MCF 10A (cell line): ENCODE data around the gene DPT. TPM values are rescaled to one million over a fixed set of nuclear protein-coding genes. Genes with fewer than 3 reads are reported as not detected.

Source experiments
- BruUV-seq: library from RNA; stranded (reverse); fragments of 400-500 nt; replicated peaks from 2 replicates; lab custom pipeline; 2021; lab: Mats Ljungman, UMichigan
- CTCF ChIA-PET: fragments of 300-600 bp; sonication (Branson Sonifier 250); formaldehyde crosslinking; extraction: SDS; loops from one replicate; lab custom pipeline; 2021; ENCODE audit warnings: antibody characterized with exemption, inconsistent platforms; lab: Yijun Ruan, JAX
- POLR2A ChIA-PET: fragments of 300-600, 350-650 bp; sonication (Branson Sonifier 250); formaldehyde crosslinking; extraction: SDS; loops from one replicate; lab custom pipeline; 2020; ENCODE audit warnings: antibody characterized with exemption, inconsistent platforms; lab: Yijun Ruan, JAX
- DNase-seq: peaks from one replicate; pipeline ENCODE4 v3.0.0-alpha.2; 2018; ENCODE audit not compliant: unreplicated experiment
- H3K27ac Mint-ChIP-seq: one replicate; pipeline ENCODE4 v1.8.0; 2022; ENCODE audit warnings: mild to moderate bottlenecking, low read depth, mixed read lengths; ENCODE audit not compliant: unreplicated experiment
- H3K27me3 Mint-ChIP-seq: one replicate; pipeline ENCODE4 v1.8.0; 2022; ENCODE audit warnings: mixed read lengths; ENCODE audit not compliant: insufficient read depth, unreplicated experiment
- H3K36me3 Mint-ChIP-seq: one replicate; pipeline ENCODE4 v1.8.0; 2022; ENCODE audit warnings: mild to moderate bottlenecking, moderate library complexity, mixed read lengths; ENCODE audit not compliant: insufficient read depth, unreplicated experiment
- H3K4me1 Mint-ChIP-seq: one replicate; pipeline ENCODE4 v1.8.0; 2022; ENCODE audit warnings: mixed read lengths; ENCODE audit not compliant: insufficient read depth, unreplicated experiment
- H3K4me3 Mint-ChIP-seq: one replicate; pipeline ENCODE4 v1.8.0; 2022; ENCODE audit warnings: mild to moderate bottlenecking, moderate library complexity, mixed read lengths; ENCODE audit not compliant: unreplicated experiment
- H3K9me3 Mint-ChIP-seq: one replicate; pipeline ENCODE4 v1.8.0; 2022; ENCODE audit warnings: mixed read lengths; ENCODE audit not compliant: unreplicated experiment
- intact Hi-C: fragments of 100-400 bp; cut with micrococcal nuclease; formaldehyde crosslinking; loops from 2 replicates; pipeline ENCODE4 v1.14.1; 2022
- total RNA-seq: library from RNA; stranded (reverse); gene quantifications from 2 replicates; pipeline ENCODE4 v1.2.3, GENCODE V29; 2022
- TF ChIP-seq, protein P1 (sequence below): fragments of 200-600 bp; IDR thresholded peaks from one replicate; pipeline ENCODE4 v1.8.0; 2022; ENCODE audit warnings: antibody characterized with exemption, mild to moderate bottlenecking; ENCODE audit not compliant: unreplicated experiment

Gene DPT
- total RNA-seq, 1 experiment from 2014 or later = 1.9 TPM

DNA sequence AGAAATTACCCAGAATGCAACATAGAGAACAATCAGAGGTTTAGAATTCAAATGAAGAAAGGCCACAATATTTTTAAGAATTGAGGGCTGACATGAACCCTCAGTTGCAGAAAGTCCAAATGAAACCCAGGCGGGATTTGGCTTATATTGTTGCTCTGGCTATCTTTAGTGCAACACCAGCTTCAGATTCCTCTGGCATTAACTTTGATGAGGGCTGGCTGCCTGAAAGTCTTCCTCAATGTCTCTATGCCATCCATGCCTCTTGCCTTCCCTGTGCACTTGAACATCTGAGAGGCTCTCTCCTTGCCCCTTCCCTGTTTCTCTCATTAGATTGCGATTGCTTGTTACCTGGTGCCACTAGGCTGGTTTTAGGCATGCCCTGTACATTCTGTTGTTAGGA, 31.2 kb upstream of the DPT start:
- no TSS peak for BruUV-seq
- no peak overlapping the region for H3K27ac Mint-ChIP-seq
- TF ChIP-seq, protein P1, sequence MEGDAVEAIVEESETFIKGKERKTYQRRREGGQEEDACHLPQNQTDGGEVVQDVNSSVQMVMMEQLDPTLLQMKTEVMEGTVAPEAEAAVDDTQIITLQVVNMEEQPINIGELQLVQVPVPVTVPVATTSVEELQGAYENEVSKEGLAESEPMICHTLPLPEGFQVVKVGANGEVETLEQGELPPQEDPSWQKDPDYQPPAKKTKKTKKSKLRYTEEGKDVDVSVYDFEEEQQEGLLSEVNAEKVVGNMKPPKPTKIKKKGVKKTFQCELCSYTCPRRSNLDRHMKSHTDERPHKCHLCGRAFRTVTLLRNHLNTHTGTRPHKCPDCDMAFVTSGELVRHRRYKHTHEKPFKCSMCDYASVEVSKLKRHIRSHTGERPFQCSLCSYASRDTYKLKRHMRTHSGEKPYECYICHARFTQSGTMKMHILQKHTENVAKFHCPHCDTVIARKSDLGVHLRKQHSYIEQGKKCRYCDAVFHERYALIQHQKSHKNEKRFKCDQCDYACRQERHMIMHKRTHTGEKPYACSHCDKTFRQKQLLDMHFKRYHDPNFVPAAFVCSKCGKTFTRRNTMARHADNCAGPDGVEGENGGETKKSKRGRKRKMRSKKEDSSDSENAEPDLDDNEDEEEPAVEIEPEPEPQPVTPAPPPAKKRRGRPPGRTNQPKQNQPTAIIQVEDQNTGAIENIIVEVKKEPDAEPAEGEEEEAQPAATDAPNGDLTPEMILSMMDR = no peak
- peaks cover 18% of the 10 kb centered on the region for H3K4me1 Mint-ChIP-seq
- intact Hi-C loops = no loop called here
- no peaks in the 10 kb centered on the region for H3K36me3 Mint-ChIP-seq
- DNase-seq = no peak
- H3K9me3 Mint-ChIP-seq = no peaks in the 10 kb centered on the region
- H3K27me3 Mint-ChIP-seq = no peaks in the 10 kb centered on the region
- ChIA-PET POLR2A (no interaction called here), CTCF (no interaction called here)
- H3K4me3 Mint-ChIP-seq = no peak overlapping the region

DNA sequence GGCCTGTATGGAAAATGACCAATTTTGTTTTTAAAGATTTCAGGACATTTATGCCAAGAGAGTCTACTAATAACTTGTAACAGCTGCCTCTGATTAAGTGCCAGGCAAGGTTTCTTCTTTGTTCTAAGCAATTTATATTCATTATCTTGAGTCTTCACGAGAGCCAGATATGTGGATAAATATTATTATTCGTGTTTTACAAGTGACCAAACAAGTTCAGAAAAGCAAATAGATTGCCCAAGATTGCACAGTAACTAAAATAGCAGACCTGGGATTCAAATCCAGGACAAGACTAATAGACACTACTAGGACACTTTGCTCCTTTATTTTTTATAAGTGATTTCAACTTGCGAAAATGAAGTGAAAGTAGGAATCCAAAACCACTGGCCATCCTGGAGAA, 30.1 kb upstream of the DPT start:
- Mint-ChIP-seq H3K9me3 (no peaks in the 10 kb centered on the region), H3K4me3 (no peak overlapping the region), H3K36me3 (no peaks in the 10 kb centered on the region), H3K27me3 (no peaks in the 10 kb centered on the region), H3K27ac (no peak overlapping the region), H3K4me1 (peaks cover 14% of the 10 kb centered on the region)
- CTCF ChIA-PET = no interaction called here
- intact Hi-C loops = no loop called here
- no TSS peak for BruUV-seq
- TF ChIP-seq, protein P1 = no peak
- POLR2A ChIA-PET = no interaction called here
- DNase-seq = no peak

DNA sequence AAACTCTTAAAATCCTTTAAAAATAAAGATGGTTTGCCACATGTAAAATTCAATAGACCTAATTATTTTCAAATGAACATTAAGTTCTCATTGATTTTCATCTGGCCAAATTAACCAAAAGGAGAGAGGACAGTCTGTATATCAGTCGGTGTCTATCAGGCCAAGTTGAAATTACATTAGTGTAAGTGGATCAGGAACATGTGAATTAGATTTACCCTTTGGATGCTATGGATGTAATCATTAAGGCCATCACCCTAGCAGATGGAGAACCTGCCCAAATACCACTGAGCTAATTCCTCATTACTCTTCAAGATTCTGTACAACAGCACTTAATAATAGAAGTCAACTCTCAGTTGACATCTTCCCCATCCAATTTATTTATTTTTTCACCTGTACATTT, 29.5 kb upstream of the DPT start:
- Mint-ChIP-seq H3K27me3 (no peaks in the 10 kb centered on the region), H3K9me3 (no peaks in the 10 kb centered on the region), H3K4me3 (no peak overlapping the region), H3K4me1 (peaks cover 12% of the 10 kb centered on the region), H3K36me3 (no peaks in the 10 kb centered on the region), H3K27ac (no peak overlapping the region)
- ChIA-PET POLR2A (no interaction called here), CTCF (no interaction called here)
- no peak for DNase-seq
- intact Hi-C loops = no loop called here
- BruUV-seq = no TSS peak
- TF ChIP-seq, protein P1 = no peak

DNA sequence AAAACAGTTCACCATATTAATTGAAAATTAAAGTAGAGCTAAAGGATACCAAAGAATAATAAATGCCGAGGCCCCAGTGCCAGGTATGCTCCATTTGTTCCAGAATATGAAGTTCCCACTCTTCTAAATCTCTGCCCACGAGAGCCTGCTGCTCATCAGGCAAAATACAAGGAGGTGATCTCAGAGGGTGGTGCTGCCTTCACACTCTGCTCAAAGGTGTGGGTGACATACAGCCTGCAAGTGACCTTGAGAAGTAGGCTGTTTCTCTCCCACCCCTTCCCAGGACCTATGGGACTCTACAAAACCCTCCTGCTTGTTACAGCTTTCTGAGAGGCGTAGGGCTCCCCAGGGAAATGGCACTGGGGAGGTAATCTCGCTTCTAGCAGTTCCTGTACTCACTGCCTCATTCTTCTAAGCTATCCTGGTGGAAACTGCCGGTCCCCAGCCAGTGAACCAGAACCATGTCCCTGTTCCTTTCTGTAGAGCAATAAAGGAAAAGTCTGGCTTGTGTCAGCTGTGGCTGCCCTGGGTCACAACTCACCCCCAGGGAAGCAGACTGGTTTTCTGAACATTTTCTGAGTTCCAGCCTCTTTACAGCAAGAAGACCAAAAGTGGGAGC, 26.9 kb upstream of the DPT start:
- peaks cover 10% of the 10 kb centered on the region for H3K4me1 Mint-ChIP-seq
- intact Hi-C loops = no loop called here
- ChIA-PET CTCF (interaction anchor here (0.6 to 1.5 kb wide), 6 partner anchors 12 to 95 kb away, joined by 3 to 5 read pairs (median 3); no protein-coding TSS in a partner anchor), POLR2A (interaction anchor here (0.6 kb wide), 1 partner anchor 91 kb away, joined by 3 read pairs; no protein-coding TSS in a partner anchor)
- no peak overlapping the region for H3K27ac Mint-ChIP-seq
- no TSS peak for BruUV-seq
- TF ChIP-seq, protein P1 = no peak
- no peaks in the 10 kb centered on the region for H3K27me3 Mint-ChIP-seq
- H3K9me3 Mint-ChIP-seq = no peaks in the 10 kb centered on the region
- no peak overlapping the region for H3K4me3 Mint-ChIP-seq
- DNase-seq = no peak
- H3K36me3 Mint-ChIP-seq = no peaks in the 10 kb centered on the region
